Right cardiac atrium (tissue), 5 donors: ENCODE measurements around the gene ANKRD34A. TPM values are rescaled to one million over a fixed set of nuclear protein-coding genes. Genes with fewer than 3 reads are reported as not detected.

Source experiments
- ATAC-seq, 2 donors: fragments of 200-7000 bp; cut with Tn5 transposase; one replicate each; pipeline versions ENCODE4 v1.8.0 to v1.9.1; 2020; ENCODE audit warnings: moderate library complexity in 2 of 2, mild to moderate bottlenecking in 1 of 2
- DNase-seq, 3 donors: peaks; one replicate each; pipeline ENCODE4 v3.0.0-alpha.2; 2020
- H3K27ac ChIP-seq: one replicate; pipeline ENCODE4 v1.5.1; 2013; ENCODE audit warnings: mild to moderate bottlenecking, low read length, control low read depth, moderate library complexity
- H3K27me3 ChIP-seq: one replicate; pipeline ENCODE4 v1.6.1; 2013; ENCODE audit not compliant: control insufficient read depth, insufficient read depth
- H3K4me1 ChIP-seq: one replicate; pipeline ENCODE4 v1.6.1; 2013; ENCODE audit warnings: low read length; ENCODE audit not compliant: control insufficient read depth, insufficient read depth
- H3K4me3 ChIP-seq: one replicate; pipeline ENCODE4 v1.5.1; 2013; ENCODE audit warnings: low read length, control low read depth
- H3K9me3 ChIP-seq: one replicate; pipeline ENCODE4 v1.6.1; 2013; ENCODE audit warnings: low read length; ENCODE audit not compliant: control insufficient read depth
- WGBS: extraction: QIAGEN DNeasy Blood & Tissue Kit; methylation state at CpG from one replicate; pipeline ENCODE4 v1.1.7; 2013; 5-methylcytosine and 5-hydroxymethylcytosine counted together
- intact Hi-C, 4 donors: fragments of 100-400 bp; cut with DNase I; formaldehyde crosslinking; loops; one replicate each; pipeline versions ENCODE4 v1.11.0 to v1.14.0; 2022 to 2023
- polyA plus RNA-seq: library from polyadenylated mRNA; stranded (reverse); fragments of 200-250 nt; gene quantifications from one replicate; pipeline ENCODE4 v1.2.3, GENCODE V29; 2013
- total RNA-seq, 4 donors: library from RNA; stranded (reverse); fragmentation: NEBNext Ultra II Directional; extraction: Animal tissue kit (Norgen Biotek cat#: 25700); gene quantifications; one replicate each; pipeline ENCODE4 v1.2.1, GENCODE V29; 2021
- donor health status: healthy with polysubstance abuse.
- donor health status: DM: no; HTN: yes; CAD: no.
- donor health status: DM: no; HTN: no; CAD: no.
- donor health status: DM: no; HTN: yes; CAD: no; lungs with severe emphysema.
- donor health status: DM: yes; HTN: yes; CAD: no.

The ANKRD34A gene
- total and polyA plus RNA-seq, 5 donors: 1.7 to 3.9 (median 3.6) TPM

DNA sequence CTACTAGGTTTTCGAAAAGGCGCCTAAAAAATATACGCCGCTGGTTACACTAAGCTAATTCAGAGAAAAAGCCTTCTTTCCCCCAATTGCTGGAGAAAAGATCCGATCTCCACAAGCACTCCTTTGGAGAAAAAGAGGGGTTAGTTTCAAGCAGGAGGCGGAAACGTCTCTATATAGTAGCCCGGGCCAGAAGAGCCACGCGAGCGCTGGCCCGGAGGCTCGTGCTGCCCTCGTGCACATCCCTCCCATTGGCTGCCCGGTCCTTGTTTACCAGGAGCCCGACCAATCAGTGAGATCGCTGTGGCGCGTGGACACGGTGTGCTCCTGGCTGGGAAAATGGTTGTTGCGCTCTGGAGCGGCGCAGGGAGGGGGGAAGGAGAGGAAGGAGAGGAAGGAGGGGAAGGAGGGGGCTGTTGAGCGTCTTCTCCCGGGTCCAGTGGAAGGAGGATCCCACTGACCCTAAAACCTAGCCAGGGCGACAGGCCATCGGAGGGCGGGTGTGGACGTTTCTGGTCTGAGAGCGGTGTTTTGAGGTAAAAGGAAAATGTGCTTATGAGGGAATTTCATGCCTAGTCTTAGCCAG lies 32.1 kb upstream of the ANKRD34A start, which contains the start of gene TXNIP:
Gene TXNIP, minus strand, starts transcription at position 147 of the 583 bp plus-strand sequence. CDS start 313 bp downstream, outside the sequence.
- peaks cover 14% of the 10 kb centered on the region for H3K4me1 ChIP-seq
- intact Hi-C loops: no loop called here

GRCh38 chr1:145995964-145996432 lies 31.6 kb upstream of the ANKRD34A start:
- H3K4me3 ChIP-seq: peak overlapping the region; percentile 100
- no peak for ATAC-seq
- H3K27me3 ChIP-seq: no peaks in the 10 kb centered on the region
- peak overlapping the region; percentile 100 for H3K27ac ChIP-seq
- WGBS: under 1% methylated on average over 13 of the region's 13 CpGs
- H3K9me3 ChIP-seq: no peaks in the 10 kb centered on the region
- H3K4me1 ChIP-seq: peaks cover 14% of the 10 kb centered on the region
- DNase-seq: peak in 1 of 3 donors; percentile 22
- intact Hi-C loops: no loop called here

More for the DNA sequence above, 32.1 kb upstream of the ANKRD34A start, which contains the start of gene TXNIP:
- no peaks in the 10 kb centered on the region for H3K9me3 ChIP-seq
- peak within 1 kb of the TSS; percentile 100 for H3K27ac ChIP-seq
- peak; percentile 99 to 100 (median 99) for DNase-seq
- no peaks in the 10 kb centered on the region for H3K27me3 ChIP-seq
- WGBS: 0% methylated on average over 30 of the region's 30 CpGs
- peak within 1 kb of the TSS; percentile 100 for H3K4me3 ChIP-seq
- ATAC-seq: peak; percentile 95

- H3K9me3 ChIP-seq: no peaks in the 10 kb centered on the region
- peak overlapping the region; percentile 100 for H3K4me3 ChIP-seq
- H3K27me3 ChIP-seq: no peaks in the 10 kb centered on the region
- under 1% methylated on average over 8 of the region's 8 CpGs for WGBS
- H3K27ac ChIP-seq: peak overlapping the region; percentile 100
- no peak for DNase-seq
- no peak for ATAC-seq
- peaks cover 14% of the 10 kb centered on the region for H3K4me1 ChIP-seq
- intact Hi-C loops: no loop called here
Observed at GRCh38 chr1:145995148-145995881, 30.9 kb upstream of the ANKRD34A start.

- H3K27me3 ChIP-seq: no peaks in the 10 kb centered on the region
- intact Hi-C loops: no loop called here
- peak overlapping the region; percentile 76 for H3K27ac ChIP-seq
- no peak for ATAC-seq
- peaks cover 13% of the 10 kb centered on the region for H3K4me1 ChIP-seq
- peak overlapping the region; percentile 100 for H3K4me3 ChIP-seq
- no peaks in the 10 kb centered on the region for H3K9me3 ChIP-seq
- peak in 1 of 3 donors; percentile 32 for DNase-seq
- 11% methylated on average over 10 of the region's 10 CpGs for WGBS
Observed at GRCh38 chr1:145994391-145995120, 30.2 kb upstream of the ANKRD34A start.

- ATAC-seq: no peak
- DNase-seq: no peak
- Histone ChIP-seq H3K4me1 (peaks cover 9% of the 10 kb centered on the region), H3K4me3 (peak overlapping the region; percentile 100), H3K27me3 (no peaks in the 10 kb centered on the region), H3K27ac (peak overlapping the region; percentile 76), H3K9me3 (no peaks in the 10 kb centered on the region)
- intact Hi-C loops: no loop called here
- 24% methylated on average over 6 of the region's 6 CpGs for WGBS
Observed at GRCh38 chr1:145993618-145994390, 29.4 kb upstream of the ANKRD34A start.

DNA sequence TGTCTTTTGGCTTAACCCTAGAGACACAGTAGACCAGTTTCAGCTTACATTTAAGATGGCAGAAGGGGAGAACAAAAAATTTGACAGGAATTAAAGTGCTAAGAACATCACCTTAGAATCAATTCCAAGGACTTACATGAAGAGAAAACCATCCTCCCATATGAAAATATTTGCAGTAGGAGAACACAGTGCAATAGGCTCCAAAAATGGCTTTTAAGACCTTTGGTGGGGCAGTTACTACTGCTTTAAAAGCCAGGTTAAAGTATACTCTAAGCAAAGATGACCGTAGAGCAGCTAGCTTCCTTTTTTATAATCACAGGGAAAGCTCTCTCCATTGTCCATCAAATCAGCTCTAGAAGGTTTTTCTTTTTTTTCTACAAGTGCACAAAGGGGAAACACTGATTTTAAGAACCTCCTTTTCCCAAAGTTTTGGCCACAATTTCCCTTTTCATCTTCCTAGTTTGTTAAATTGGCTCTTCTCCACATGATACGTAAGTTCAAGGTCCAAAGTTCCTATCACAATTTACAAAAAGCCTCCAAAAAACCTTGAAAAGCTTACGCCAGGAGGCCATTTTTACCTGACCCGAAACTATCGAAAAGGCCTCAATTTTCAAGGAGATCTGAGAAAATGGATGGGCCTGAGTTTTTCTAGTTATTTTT lies 28.7 kb upstream of the ANKRD34A start:
- Histone ChIP-seq H3K27me3 (no peaks in the 10 kb centered on the region), H3K4me1 (peaks cover 3% of the 10 kb centered on the region), H3K4me3 (peak overlapping the region; percentile 100), H3K27ac (peak overlapping the region; percentile 76), H3K9me3 (no peaks in the 10 kb centered on the region)
- DNase-seq: no peak
- intact Hi-C loops: no loop called here
- WGBS: 35% methylated on average over 5 of the region's 5 CpGs
- ATAC-seq: no peak

GRCh38 chr1:145992502-145992936 lies 28.1 kb upstream of the ANKRD34A start:
- DNase-seq (no peak), ATAC-seq (no peak)
- intact Hi-C loops: no loop called here
- Histone ChIP-seq H3K27me3 (no peaks in the 10 kb centered on the region), H3K9me3 (no peaks in the 10 kb centered on the region), H3K4me3 (peak overlapping the region; percentile 100), H3K27ac (peak overlapping the region; percentile 94), H3K4me1 (peaks cover 2% of the 10 kb centered on the region)
- 56% methylated on average over 1 of the region's 1 CpG for WGBS

DNA sequence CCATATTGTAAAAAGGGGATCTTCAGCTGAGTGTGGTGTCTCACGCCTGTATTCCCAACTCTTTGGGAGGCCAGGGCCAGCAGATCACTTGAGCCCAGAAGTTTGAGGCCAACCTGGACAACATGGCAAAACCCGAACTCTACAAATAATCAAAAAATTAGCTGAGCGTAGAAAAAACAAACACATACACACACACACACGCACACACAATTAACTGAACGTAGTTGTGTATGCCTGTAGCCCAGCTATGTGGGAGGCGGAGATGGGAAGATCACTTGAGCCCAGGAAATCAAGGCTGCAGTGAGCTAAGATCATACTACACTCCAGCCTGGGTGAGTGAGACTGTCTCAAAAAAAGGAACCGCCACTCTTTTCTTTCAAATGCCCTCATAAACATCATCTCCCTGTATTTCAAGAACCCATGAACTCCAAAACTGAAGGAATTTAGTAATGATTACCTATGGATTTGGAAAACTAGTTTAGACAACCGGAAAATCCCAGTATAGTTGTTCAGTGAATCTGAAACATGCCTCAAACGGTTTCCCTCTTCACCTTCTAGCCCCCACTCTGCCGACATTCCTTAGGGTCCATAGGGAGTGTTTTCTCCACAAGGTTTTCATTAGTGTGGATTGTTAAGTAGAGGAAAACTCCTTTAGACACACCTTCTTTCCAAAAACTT lies 27.5 kb upstream of the ANKRD34A start:
- no peaks in the 10 kb centered on the region for H3K27me3 ChIP-seq
- 58% methylated on average over 10 of the region's 10 CpGs for WGBS
- H3K27ac ChIP-seq: peak overlapping the region; percentile 44
- no peak for DNase-seq
- intact Hi-C loops: no loop called here
- ATAC-seq: no peak
- H3K4me3 ChIP-seq: peak overlapping the region; percentile 100
- H3K9me3 ChIP-seq: no peaks in the 10 kb centered on the region
- peaks cover 2% of the 10 kb centered on the region for H3K4me1 ChIP-seq

- no peaks in the 10 kb centered on the region for H3K27me3 ChIP-seq
- H3K27ac ChIP-seq: peak overlapping the region; percentile 82
- no peak overlapping the region for H3K4me3 ChIP-seq
- WGBS: 83% methylated on average over 7 of the region's 7 CpGs
- DNase-seq (peak in 2 of 3 donors; percentile 15 to 68), ATAC-seq (peak; percentile 18 to 40)
- peaks cover 9% of the 10 kb centered on the region for H3K4me1 ChIP-seq
- no peaks in the 10 kb centered on the region for H3K9me3 ChIP-seq
- intact Hi-C loops: no loop called here
Observed at GRCh38 chr1:145990249-145990855, 26.0 kb upstream of the ANKRD34A start.
